ENCODE measurements around the gene RUFY2. TPM values are rescaled to one million over a fixed set of nuclear protein-coding genes. Genes with fewer than 3 reads are reported as not detected.

The RUFY2 gene
- total RNA-seq, 1 donor from 2014 or later, result 7.5 TPM

DNA sequence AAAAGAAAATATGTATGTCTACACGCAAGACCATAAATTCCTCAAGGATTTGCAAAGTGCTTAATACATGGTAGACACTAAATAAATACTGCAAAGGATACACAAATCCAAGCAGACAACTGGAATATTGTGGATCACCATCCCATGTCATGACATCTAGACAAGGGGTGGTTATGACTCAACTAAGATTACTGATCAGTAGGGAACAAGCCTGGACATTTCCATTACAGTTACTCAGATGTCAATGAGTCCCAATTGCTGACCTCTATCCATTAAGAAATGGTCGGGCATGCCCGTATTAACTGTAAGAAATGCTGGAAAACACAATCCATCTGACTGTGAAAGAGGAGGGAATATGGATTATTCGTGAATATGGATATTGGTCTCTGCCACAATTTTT lies 27.6 kb upstream of the RUFY2 start:
- Histone ChIP-seq H3K4me3 (no peak overlapping the region), H3K9me3 (no peaks in the 10 kb centered on the region), H3K36me3 (no peaks in the 10 kb centered on the region), H3K27me3 (no peaks in the 10 kb centered on the region), H3K4me1 (no peaks in the 10 kb centered on the region), H3K27ac (no peak overlapping the region)
- DNase-seq (ENCODE audit: low spot score in 2 of 2), result no peak
- TF ChIP-seq, protein P1, sequence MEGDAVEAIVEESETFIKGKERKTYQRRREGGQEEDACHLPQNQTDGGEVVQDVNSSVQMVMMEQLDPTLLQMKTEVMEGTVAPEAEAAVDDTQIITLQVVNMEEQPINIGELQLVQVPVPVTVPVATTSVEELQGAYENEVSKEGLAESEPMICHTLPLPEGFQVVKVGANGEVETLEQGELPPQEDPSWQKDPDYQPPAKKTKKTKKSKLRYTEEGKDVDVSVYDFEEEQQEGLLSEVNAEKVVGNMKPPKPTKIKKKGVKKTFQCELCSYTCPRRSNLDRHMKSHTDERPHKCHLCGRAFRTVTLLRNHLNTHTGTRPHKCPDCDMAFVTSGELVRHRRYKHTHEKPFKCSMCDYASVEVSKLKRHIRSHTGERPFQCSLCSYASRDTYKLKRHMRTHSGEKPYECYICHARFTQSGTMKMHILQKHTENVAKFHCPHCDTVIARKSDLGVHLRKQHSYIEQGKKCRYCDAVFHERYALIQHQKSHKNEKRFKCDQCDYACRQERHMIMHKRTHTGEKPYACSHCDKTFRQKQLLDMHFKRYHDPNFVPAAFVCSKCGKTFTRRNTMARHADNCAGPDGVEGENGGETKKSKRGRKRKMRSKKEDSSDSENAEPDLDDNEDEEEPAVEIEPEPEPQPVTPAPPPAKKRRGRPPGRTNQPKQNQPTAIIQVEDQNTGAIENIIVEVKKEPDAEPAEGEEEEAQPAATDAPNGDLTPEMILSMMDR (IDR thresholded peaks at IDR 0.05), result no peak
- intact Hi-C loops (cut with DNase I), result no loop called here

- Histone ChIP-seq H3K4me1 (no peaks in the 10 kb centered on the region), H3K9me3 (no peaks in the 10 kb centered on the region), H3K4me3 (no peak overlapping the region), H3K36me3 (no peaks in the 10 kb centered on the region), H3K27me3 (no peaks in the 10 kb centered on the region), H3K27ac (no peak overlapping the region)
- TF ChIP-seq, protein P1 (IDR thresholded peaks at IDR 0.05), result no peak
- DNase-seq (ENCODE audit: low spot score in 2 of 2), result no peak
- intact Hi-C loops (cut with DNase I), result no loop called here
These were observed 21.5 kb upstream of the RUFY2 start for GRCh38 chr10:68428396-68429104.

GRCh38 chr10:68424454-68425014 lies 17.5 kb upstream of the RUFY2 start:
- Histone ChIP-seq H3K4me3 (no peak overlapping the region), H3K36me3 (no peaks in the 10 kb centered on the region), H3K27ac (no peak overlapping the region), H3K9me3 (no peaks in the 10 kb centered on the region), H3K4me1 (no peaks in the 10 kb centered on the region), H3K27me3 (no peaks in the 10 kb centered on the region)
- TF ChIP-seq, protein P1 (IDR thresholded peaks at IDR 0.05), result no peak
- intact Hi-C loops (cut with DNase I), result no loop called here
- no peak for DNase-seq (ENCODE audit: low spot score in 2 of 2)

DNA sequence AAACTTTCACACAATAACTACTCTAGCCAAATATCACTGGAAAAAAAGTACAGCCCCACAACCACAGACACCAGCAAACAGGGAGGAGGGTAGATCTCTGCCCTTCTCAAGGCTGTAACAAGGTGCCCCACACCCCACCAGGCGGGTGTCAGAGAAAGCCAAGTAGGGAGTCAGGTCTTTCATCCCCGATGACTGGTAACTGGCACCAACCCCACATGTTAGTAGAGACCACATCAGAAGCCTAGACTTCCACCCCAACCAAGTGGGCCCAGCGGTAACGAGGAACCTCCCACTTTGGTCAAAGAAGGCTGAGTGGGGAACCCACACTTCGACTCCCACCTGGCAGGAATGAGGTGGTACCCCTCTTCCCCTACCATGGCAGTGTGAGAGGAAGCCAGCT lies 16.4 kb upstream of the RUFY2 start:
- no peaks in the 10 kb centered on the region for H3K4me1 ChIP-seq
- no peak overlapping the region for H3K4me3 ChIP-seq
- TF ChIP-seq, protein P1 (IDR thresholded peaks at IDR 0.05), result no peak
- intact Hi-C loops (cut with DNase I), result no loop called here
- no peaks in the 10 kb centered on the region for H3K27me3 ChIP-seq
- no peak overlapping the region for H3K27ac ChIP-seq
- no peak for DNase-seq (ENCODE audit: low spot score in 2 of 2)
- H3K36me3 ChIP-seq, result no peaks in the 10 kb centered on the region
- H3K9me3 ChIP-seq, result no peaks in the 10 kb centered on the region

- intact Hi-C loops (cut with DNase I), result no loop called here
- H3K36me3 ChIP-seq, result no peaks in the 10 kb centered on the region
- no peaks in the 10 kb centered on the region for H3K9me3 ChIP-seq
- H3K4me3 ChIP-seq, result no peak overlapping the region
- no peaks in the 10 kb centered on the region for H3K4me1 ChIP-seq
- no peaks in the 10 kb centered on the region for H3K27me3 ChIP-seq
- TF ChIP-seq, protein P1 (IDR thresholded peaks at IDR 0.05), result no peak
- DNase-seq (ENCODE audit: low spot score in 2 of 2), result no peak
- no peak overlapping the region for H3K27ac ChIP-seq
These were observed 12.3 kb upstream of the RUFY2 start for GRCh38 chr10:68419376-68419775.
